IMR-90 (cell line): ENCODE data around the gene TMEM179. TPM values are rescaled to one million over a fixed set of nuclear protein-coding genes. Genes with fewer than 3 reads are reported as not detected.

Source experiments
- ATAC-seq: fragments of 200-7000 bp; cut with Tn5 transposase; 2 replicates; pipeline ENCODE4 v1.9.1; 2020; ENCODE audit warnings: low read depth, mild to moderate bottlenecking, moderate library complexity
- BruUV-seq: library from RNA; stranded (reverse); fragments of 400-500 nt; replicated peaks from 2 replicates; lab custom pipeline; 2021; lab: Mats Ljungman, UMichigan
- CTCF ChIA-PET: fragments of 300-600 bp; formaldehyde crosslinking; extraction: SDS; loops from one replicate; lab custom pipeline; 2021; ENCODE audit warnings: antibody characterized with exemption; lab: Yijun Ruan, JAX
- POLR2A ChIA-PET: fragments of 300-600 bp; sonication (Branson Sonifier 250); formaldehyde crosslinking; loops from one replicate; lab custom pipeline; 2022; ENCODE audit warnings: antibody characterized with exemption; ENCODE audit not compliant: unreplicated experiment; lab: Charles Lee
- DNase-seq: peaks from one replicate; pipeline ENCODE4 v3.0.0; 2013
- H2AFZ ChIP-seq: replicated peaks from 2 replicates; pipeline ENCODE3; 2013; ENCODE audit warnings: low read length, mild to moderate bottlenecking; ENCODE audit not compliant: poor library complexity
- H2AK5ac ChIP-seq: 2 replicates; pipeline ENCODE4 v1.6.1; 2013; ENCODE audit warnings: low read depth, low read length, inconsistent platforms
- H2AK9ac ChIP-seq: replicated peaks from 2 replicates; pipeline ENCODE3; 2013; ENCODE audit warnings: mild to moderate bottlenecking, low read depth, low read length, moderate library complexity; ENCODE audit not compliant: poor library complexity
- H2BK120ac ChIP-seq: 2 replicates; pipeline ENCODE4 v1.6.1; 2013; ENCODE audit warnings: low read depth, low read length, inconsistent platforms
- H2BK15ac ChIP-seq: 3 replicates; pipeline ENCODE4 v1.6.1; 2013; ENCODE audit warnings: low read depth, low read length, inconsistent platforms
- H2BK20ac ChIP-seq: 2 replicates; pipeline ENCODE4 v1.6.1; 2013; ENCODE audit warnings: low read depth, mild to moderate bottlenecking, inconsistent platforms, low read length, moderate library complexity
- H2BK5ac ChIP-seq: 2 replicates; pipeline ENCODE4 v1.6.1; 2013; ENCODE audit warnings: mild to moderate bottlenecking, low read depth, low read length, inconsistent platforms; ENCODE audit not compliant: poor library complexity, severe bottlenecking
- H3K14ac ChIP-seq: replicated peaks from 2 replicates; pipeline ENCODE4 v1.6.1; 2013; ENCODE audit warnings: low read depth, low read length, inconsistent platforms
- H3K18ac ChIP-seq: 2 replicates; pipeline ENCODE4 v1.6.1; 2013; ENCODE audit warnings: low read depth, low read length, control low read depth
- H3K23ac ChIP-seq: 2 replicates; pipeline ENCODE4 v1.6.1; 2013; ENCODE audit warnings: low read depth, low read length, inconsistent platforms
- H3K27ac ChIP-seq: 2 replicates; pipeline ENCODE4 v1.5.1; 2013; ENCODE audit warnings: mild to moderate bottlenecking, control low read depth, low read length; ENCODE audit not compliant: insufficient read depth
- H3K27me3 ChIP-seq: 2 replicates; pipeline ENCODE4 v1.6.1; 2013; ENCODE audit warnings: low read length; ENCODE audit not compliant: control insufficient read depth, insufficient read depth
- H3K36me3 ChIP-seq: 2 replicates; pipeline ENCODE4 v1.6.1; 2013; ENCODE audit warnings: low read length, mixed read lengths; ENCODE audit not compliant: control insufficient read depth, insufficient read depth
- H3K4ac ChIP-seq: 2 replicates; pipeline ENCODE4 v1.6.1; 2013; ENCODE audit warnings: low read depth, low read length, inconsistent platforms
- H3K4me1 ChIP-seq: 2 replicates; pipeline ENCODE4 v1.6.1; 2013; ENCODE audit warnings: low read length, mixed read lengths; ENCODE audit not compliant: control insufficient read depth, insufficient read depth
- H3K4me2 ChIP-seq: 2 replicates; pipeline ENCODE4 v1.6.1; 2013; ENCODE audit warnings: low read depth, mild to moderate bottlenecking, control low read depth, low read length, moderate library complexity
- H3K4me3 ChIP-seq: 2 replicates; pipeline ENCODE4 v1.5.1; 2013; ENCODE audit warnings: low read depth, mild to moderate bottlenecking, control low read depth, low read length, moderate library complexity; ENCODE audit not compliant: insufficient read depth
- H3K56ac ChIP-seq: 2 replicates; pipeline ENCODE4 v1.6.1; 2013; ENCODE audit warnings: low read length, inconsistent platforms; ENCODE audit not compliant: insufficient read depth; ENCODE audit errors: extremely low read depth
- H3K79me1 ChIP-seq, 2 experiments: 2 replicates each; pipeline ENCODE4 v1.6.1; 2013; ENCODE audit warnings: low read length in 2 of 2, inconsistent platforms in 1 of 2, low read depth in 1 of 2
- H3K9ac ChIP-seq: 2 replicates; pipeline ENCODE4 v1.6.1; 2013; ENCODE audit warnings: low read depth, low read length, control low read depth
- H3K9me1 ChIP-seq: 2 replicates; pipeline ENCODE4 v1.6.1; 2013; ENCODE audit warnings: low read length, inconsistent platforms; ENCODE audit not compliant: insufficient read depth
- H3K9me3 ChIP-seq: 2 replicates; pipeline ENCODE4 v1.6.1; 2013; ENCODE audit warnings: low read length; ENCODE audit not compliant: control insufficient read depth, insufficient read depth
- H4K20me1 ChIP-seq: 2 replicates; pipeline ENCODE4 v1.6.1; 2013; ENCODE audit warnings: low read length, inconsistent platforms; ENCODE audit not compliant: insufficient read depth
- H4K5ac ChIP-seq: 2 replicates; pipeline ENCODE4 v1.6.1; 2013; ENCODE audit warnings: mild to moderate bottlenecking, low read depth, low read length, control low read depth
- H4K8ac ChIP-seq, 2 experiments: 2 replicates each; pipeline ENCODE4 v1.6.1; 2013; ENCODE audit warnings: low read depth in 2 of 2, low read length in 2 of 2, control low read depth in 1 of 2, inconsistent platforms in 1 of 2
- H4K91ac ChIP-seq: 2 replicates; pipeline ENCODE4 v1.6.1; 2013; ENCODE audit warnings: low read depth, low read length, inconsistent platforms; ENCODE audit not compliant: insufficient read depth
- BHLHE40 ChIP-seq: fragments of 150-350 bp; IDR thresholded peaks from 2 replicates; pipeline ENCODE4 v1.6.1; 2016; ENCODE audit warnings: mild to moderate bottlenecking, low read depth, low read length
- CEBPB ChIP-seq: IDR thresholded peaks from 2 replicates; pipeline ENCODE4 v1.6.1; 2012; ENCODE audit warnings: low read depth, low read length, improper control_type of control experiment
- CHD1 ChIP-seq: IDR thresholded peaks from 2 replicates; pipeline ENCODE4 v1.6.1; 2012; ENCODE audit warnings: low read depth, low read length, improper control_type of control experiment
- CTCF ChIP-seq: conservative IDR thresholded peaks from 2 replicates; pipeline ENCODE4 v1.5.1; 2012; ENCODE audit warnings: mild to moderate bottlenecking, low read depth, low read length, improper control_type of control experiment
- ELK1 ChIP-seq: fragments of 150-350 bp; IDR thresholded peaks from 2 replicates; pipeline ENCODE4 v1.6.1; 2016; ENCODE audit warnings: low read depth, mild to moderate bottlenecking, low read length, moderate library complexity, borderline replicate concordance
- FOS ChIP-seq: fragments of 150-350 bp; IDR thresholded peaks from 2 replicates; pipeline ENCODE4 v1.6.1; 2016; ENCODE audit warnings: low read depth, low read length
- MAFK ChIP-seq: IDR thresholded peaks from 2 replicates; pipeline ENCODE4 v1.6.1; 2012; ENCODE audit warnings: low read depth, low read length, improper control_type of control experiment
- MAZ ChIP-seq: IDR thresholded peaks from 2 replicates; pipeline ENCODE4 v1.6.1; 2012; ENCODE audit warnings: low read depth, mild to moderate bottlenecking, low read length, improper control_type of control experiment, moderate library complexity, borderline replicate concordance
- MXI1 ChIP-seq: IDR thresholded peaks from 2 replicates; pipeline ENCODE4 v1.6.1; 2012; ENCODE audit warnings: low read depth, mild to moderate bottlenecking, low read length, moderate library complexity, borderline replicate concordance
- NFE2L2 ChIP-seq: fragments of 150-350 bp; IDR thresholded peaks from 2 replicates; pipeline ENCODE4 v1.6.1; 2016; ENCODE audit warnings: low read depth, mild to moderate bottlenecking, low read length
- POLR2A ChIP-seq: IDR thresholded peaks from 2 replicates; pipeline ENCODE4 v1.6.1; 2012; ENCODE audit warnings: mild to moderate bottlenecking, low read depth, low read length
- RAD21 ChIP-seq: IDR thresholded peaks from 2 replicates; pipeline ENCODE4 v1.6.1; 2012; ENCODE audit warnings: low read length, improper control_type of control experiment
- RCOR1 ChIP-seq: IDR thresholded peaks from 2 replicates; pipeline ENCODE4 v1.6.1; 2012; ENCODE audit warnings: mild to moderate bottlenecking, low read length, improper control_type of control experiment; ENCODE audit not compliant: insufficient replicate concordance
- RFX5 ChIP-seq: IDR thresholded peaks from 2 replicates; pipeline ENCODE4 v1.8.0; 2012; ENCODE audit warnings: low read depth, mild to moderate bottlenecking, low read length, moderate library complexity
- SMC3 ChIP-seq: fragments of 150-350 bp; IDR thresholded peaks from 2 replicates; pipeline ENCODE4 v1.6.1; 2016; ENCODE audit warnings: low read depth, mild to moderate bottlenecking, antibody characterized with exemption, low read length, moderate library complexity
- USF2 ChIP-seq: fragments of 150-350 bp; IDR thresholded peaks from 2 replicates; pipeline ENCODE4 v1.6.1; 2017; ENCODE audit warnings: mild to moderate bottlenecking, antibody characterized with exemption, low read length, low read depth
- WGBS, 2 experiments: methylation state at CpG; one replicate each; pipeline versions ENCODE4 v1.1.5 to v1.1.7; 2013; ENCODE audit warnings: missing lambda C conversion rate in 2 of 2; ENCODE audit not compliant: insufficient read length in 1 of 2; ENCODE audit errors: extremely low coverage in 2 of 2; 5-methylcytosine and 5-hydroxymethylcytosine counted together
- dilution Hi-C: fragments of 300-500 bp; cut with HindIII; formaldehyde crosslinking; loops from one replicate; pipeline ENCODE4 v1.14.3; 2018; ENCODE audit warnings: low sequenced_read_pairs; ENCODE audit not compliant: unreplicated experiment
- in situ Hi-C: fragments of 300-500 bp; cut with MboI; formaldehyde crosslinking; loops from 3 replicates; pipeline ENCODE4 v1.14.3; 2019; ENCODE audit warnings: low sequenced_read_pairs, inconsistent platforms, mixed read lengths
- intact Hi-C: fragments of 100-400 bp; cut with micrococcal nuclease; formaldehyde crosslinking; loops from 2 replicates; pipeline ENCODE4 v1.10.0; 2022
- polyA plus RNA-seq, 3 experiments: library from polyadenylated mRNA; depleted of rRNA; stranded (reverse); fragments of >200 nt; gene quantifications; 2 replicates each; pipeline ENCODE4 v1.2.3, GENCODE V29; 2012; ENCODE audit warnings: low replicate concordance in 1 of 3
- total RNA-seq: library from RNA; depleted of rRNA; stranded (reverse); fragments of >200 nt; gene quantifications from 2 replicates; pipeline ENCODE4 v1.2.3, GENCODE V29; 2012

TMEM179 gene
- total and polyA plus RNA-seq, 2 of the 4 experiments (the other 2 are of a cell fraction), result not detected

GRCh38 chr14:104601786-104602185 is 2.8 kb downstream of the TMEM179 start:
- Histone ChIP-seq H3K14ac (no peak overlapping the region), H2BK15ac (no peak overlapping the region), H2AK9ac (no peak overlapping the region), H2AFZ (peak overlapping the region; percentile 14), H2BK120ac (no peak overlapping the region), H2BK5ac (no peak overlapping the region), H4K5ac (no peak overlapping the region), H3K4me2 (no peak overlapping the region), H3K9ac (no peak overlapping the region), H3K36me3 (no peaks in the 10 kb centered on the region), H3K23ac (no peak overlapping the region), H3K4me1 (no peaks in the 10 kb centered on the region), H3K4ac (no peak overlapping the region), H3K4me3 (no peak overlapping the region), H4K91ac (no peak overlapping the region), H4K20me1 (no peaks in the 10 kb centered on the region), H4K8ac (no peak overlapping the region), H3K79me1 (no peaks in the 10 kb centered on the region), H3K56ac (no peak overlapping the region), H2BK20ac (no peak overlapping the region), H3K9me3 (no peaks in the 10 kb centered on the region), H3K18ac (no peak overlapping the region), H3K9me1 (no peaks in the 10 kb centered on the region), H2AK5ac (no peak overlapping the region), H3K27me3 (peaks cover 22% of the 10 kb centered on the region), H3K27ac (no peak overlapping the region)
- peak; percentile 41; the same call in 1 of the 2 replicates for ATAC-seq
- POLR2A ChIA-PET, result no interaction called here
- 12% methylated on average over 4 of the region's 9 CpGs; no CpG with 5 or more reads in 1 of the 2 experiments for WGBS, 2 experiments
- CTCF ChIA-PET, result no interaction called here
- intact Hi-C loops (no loop called here), dilution Hi-C loops (no loop called here), in situ Hi-C loops (no loop called here)
- BruUV-seq, result no TSS peak
- DNase-seq, result peak; percentile 2
- TF ChIP-seq MAFK, result no peak
- no peak for TF ChIP-seq RCOR1
- no peak for TF ChIP-seq CTCF
- TF ChIP-seq SMC3, result no peak
- no peak for TF ChIP-seq USF2
- no peak for TF ChIP-seq CEBPB
- TF ChIP-seq BHLHE40, result no peak
- TF ChIP-seq MAZ, result no peak
- no peak for TF ChIP-seq ELK1
- no peak for TF ChIP-seq RAD21
- no peak for TF ChIP-seq CHD1
- TF ChIP-seq POLR2A, result no peak
- TF ChIP-seq NFE2L2, result no peak
- TF ChIP-seq MXI1, result no peak
- TF ChIP-seq RFX5, result no peak
- no peak for TF ChIP-seq FOS
